ENCODE measurements around the gene RASSF1.

- TF ChIP-seq, protein P1, sequence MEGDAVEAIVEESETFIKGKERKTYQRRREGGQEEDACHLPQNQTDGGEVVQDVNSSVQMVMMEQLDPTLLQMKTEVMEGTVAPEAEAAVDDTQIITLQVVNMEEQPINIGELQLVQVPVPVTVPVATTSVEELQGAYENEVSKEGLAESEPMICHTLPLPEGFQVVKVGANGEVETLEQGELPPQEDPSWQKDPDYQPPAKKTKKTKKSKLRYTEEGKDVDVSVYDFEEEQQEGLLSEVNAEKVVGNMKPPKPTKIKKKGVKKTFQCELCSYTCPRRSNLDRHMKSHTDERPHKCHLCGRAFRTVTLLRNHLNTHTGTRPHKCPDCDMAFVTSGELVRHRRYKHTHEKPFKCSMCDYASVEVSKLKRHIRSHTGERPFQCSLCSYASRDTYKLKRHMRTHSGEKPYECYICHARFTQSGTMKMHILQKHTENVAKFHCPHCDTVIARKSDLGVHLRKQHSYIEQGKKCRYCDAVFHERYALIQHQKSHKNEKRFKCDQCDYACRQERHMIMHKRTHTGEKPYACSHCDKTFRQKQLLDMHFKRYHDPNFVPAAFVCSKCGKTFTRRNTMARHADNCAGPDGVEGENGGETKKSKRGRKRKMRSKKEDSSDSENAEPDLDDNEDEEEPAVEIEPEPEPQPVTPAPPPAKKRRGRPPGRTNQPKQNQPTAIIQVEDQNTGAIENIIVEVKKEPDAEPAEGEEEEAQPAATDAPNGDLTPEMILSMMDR (IDR thresholded peaks at IDR 0.05; ENCODE audit: low read depth, low read length, poor library complexity, severe bottlenecking): no peak
- TF ChIP-seq EZH2phosphoT487 (IDR thresholded peaks at IDR 0.05; ENCODE audit: borderline replicate concordance, low read length): no peak
Observed at GRCh38 chr3:50288387-50289007, 52.1 kb downstream of the RASSF1 start.
